ENCODE data around the gene GNG8.

GRCh38 chr19:46626446-46626845 lies 9.6 kb downstream of the GNG8 start:
- TF ChIP-seq TARDBP (IDR thresholded peaks at IDR 0.05) (no peak), SUZ12 (IDR thresholded peaks at IDR 0.05) (no peak), ARNT (IDR thresholded peaks at IDR 0.05) (no peak)
